Neural cell (in vitro differentiated cells): ENCODE data around the gene TNFAIP3. TPM values are rescaled to one million over a fixed set of nuclear protein-coding genes. Genes with fewer than 3 reads are reported as not detected.

ENCODE experiments used
- H2AFZ ChIP-seq: fragments of 200-600, 300-800 bp; sonication (generic), shearing (Covaris generic); 2 replicates; pipeline ENCODE4 v1.6.0; 2014; ENCODE audit warnings: low read depth, mild to moderate bottlenecking, antibody characterized with exemption, low read length, moderate library complexity
- H3F3A ChIP-seq: fragments of 200-600 bp; shearing (Covaris generic); 2 replicates; pipeline ENCODE4 v1.6.1; 2016; ENCODE audit warnings: mild to moderate bottlenecking, moderate library complexity, mixed read lengths, antibody characterized with exemption, low read length; ENCODE audit not compliant: insufficient read depth, poor library complexity, severe bottlenecking
- H3K27ac ChIP-seq: fragments of 200-600, 300-800 bp; sonication (generic), shearing (Covaris generic); 2 replicates; pipeline ENCODE4 v1.5.1; 2014; ENCODE audit warnings: mild to moderate bottlenecking, low read length, moderate library complexity
- H3K27me3 ChIP-seq: fragments of 300-800, 200-600 bp; sonication (generic), shearing (Covaris generic); 2 replicates; pipeline ENCODE4 v1.6.0; 2014; ENCODE audit warnings: mild to moderate bottlenecking, low read depth, low read length, moderate library complexity; ENCODE audit not compliant: insufficient read depth
- H3K36me3 ChIP-seq: fragments of 300-800, 200-600 bp; sonication (generic), shearing (Covaris generic); 2 replicates; pipeline ENCODE4 v1.5.1; 2014; ENCODE audit warnings: mild to moderate bottlenecking, antibody characterized with exemption, low read length, moderate library complexity; ENCODE audit not compliant: insufficient read depth
- H3K4me2 ChIP-seq: fragments of 300-800, 200-600 bp; sonication (generic), shearing (Covaris generic); 2 replicates; pipeline ENCODE4 v1.6.0; 2014; ENCODE audit warnings: mild to moderate bottlenecking, low read length
- H3K4me3 ChIP-seq: fragments of 300-800, 200-600 bp; sonication (generic), shearing (Covaris generic); 2 replicates; pipeline ENCODE4 v1.5.1; 2014; ENCODE audit warnings: mild to moderate bottlenecking, low read length, moderate library complexity
- H3K79me2 ChIP-seq: fragments of 200-600 bp; shearing (Covaris generic); replicated peaks from 2 replicates; pipeline ENCODE4 v1.6.0; 2014; ENCODE audit warnings: mild to moderate bottlenecking, low read length, moderate library complexity; ENCODE audit not compliant: insufficient read depth
- H3K9ac ChIP-seq: fragments of 300-800, 200-600 bp; sonication (generic), shearing (Covaris generic); 2 replicates; pipeline ENCODE4 v1.6.1; 2016; ENCODE audit warnings: mild to moderate bottlenecking, low read length, mixed read lengths
- H3K9me2 ChIP-seq: fragments of 200-600 bp; shearing (Covaris generic); 2 replicates; pipeline ENCODE4 v1.6.1; 2016; ENCODE audit warnings: mild to moderate bottlenecking, low read length, mixed read lengths; ENCODE audit not compliant: insufficient read depth
- H3K9me3 ChIP-seq: fragments of 200-600, 300-800 bp; sonication (generic), shearing (Covaris generic); 2 replicates; pipeline ENCODE4 v1.6.1; 2016; ENCODE audit warnings: mild to moderate bottlenecking, mixed run types, low read length, moderate library complexity, mixed read lengths
- H4K20me1 ChIP-seq: fragments of 200-600 bp; shearing (Covaris generic); 2 replicates; pipeline ENCODE4 v1.6.1; 2016; ENCODE audit warnings: mild to moderate bottlenecking, mixed run types; ENCODE audit not compliant: insufficient read depth
- CTCF ChIP-seq: fragments of 450-650 bp; IDR thresholded peaks from 2 replicates; pipeline ENCODE4 v1.5.1; 2014; ENCODE audit warnings: antibody characterized with exemption, mild to moderate bottlenecking, moderate library complexity; ENCODE audit not compliant: poor library complexity, severe bottlenecking
- EP300 ChIP-seq: fragments of 450-650 bp; conservative IDR thresholded peaks from 2 replicates; pipeline ENCODE4 v1.6.1; 2014; ENCODE audit warnings: antibody characterized with exemption, mild to moderate bottlenecking, moderate library complexity; ENCODE audit not compliant: poor library complexity, severe bottlenecking
- EZH2 ChIP-seq: fragments of 200-600, 300-800 bp; shearing (Covaris generic), sonication (generic); IDR thresholded peaks from 2 replicates; pipeline ENCODE4 v1.6.1; 2014; ENCODE audit warnings: antibody characterized with exemption, low read length, borderline replicate concordance, mild to moderate bottlenecking; ENCODE audit not compliant: insufficient read depth, poor library complexity, severe bottlenecking
- MXI1 ChIP-seq: fragments of 450-650 bp; conservative IDR thresholded peaks from 2 replicates; pipeline ENCODE4 v1.6.1; 2014; ENCODE audit warnings: antibody characterized with exemption, mild to moderate bottlenecking; ENCODE audit not compliant: poor library complexity, severe bottlenecking
- POLR2AphosphoS5 ChIP-seq: IDR thresholded peaks from 2 replicates; pipeline ENCODE4 v1.6.1; 2012
- RAD21 ChIP-seq: fragments of 450-650 bp; conservative IDR thresholded peaks from 2 replicates; pipeline ENCODE4 v1.6.1; 2014; ENCODE audit warnings: antibody characterized with exemption, mild to moderate bottlenecking, moderate library complexity
- SMC3 ChIP-seq: fragments of 450-650 bp; conservative IDR thresholded peaks from 2 replicates; pipeline ENCODE4 v1.6.1; 2014; ENCODE audit warnings: antibody characterized with exemption, mild to moderate bottlenecking, moderate library complexity; ENCODE audit not compliant: poor library complexity
- TAF1 ChIP-seq: IDR thresholded peaks from 2 replicates; pipeline ENCODE4 v1.6.1; 2012; ENCODE audit warnings: low read depth
- polyA plus RNA-seq: library from polyadenylated mRNA; depleted of rRNA; stranded (reverse); fragments of >200 nt; gene quantifications from 2 replicates; pipeline ENCODE4 v1.2.3, GENCODE V29; 2014
- TF ChIP-seq, protein P1 (sequence below): IDR thresholded peaks from 2 replicates; pipeline ENCODE4 v1.6.1; 2012; ENCODE audit warnings: borderline replicate concordance

The TNFAIP3 gene
- polyA plus RNA-seq, 1 donor from 2014 or later = 0.20 TPM

GRCh38 chr6:137839076-137839475 lies 28.0 kb upstream of the TNFAIP3 start:
- no peak overlapping the region for H2AFZ ChIP-seq
- H3K9me2 ChIP-seq = no peaks in the 10 kb centered on the region
- H3K9me3 ChIP-seq = no peaks in the 10 kb centered on the region
- H3K79me2 ChIP-seq = no peaks in the 10 kb centered on the region
- no peak overlapping the region for H3K4me2 ChIP-seq
- no peaks in the 10 kb centered on the region for H3K27me3 ChIP-seq
- TF ChIP-seq RAD21 (no peak), SMC3 (no peak), EZH2 (no peak), TAF1 (no peak), POLR2AphosphoS5 (no peak), CTCF (no peak), EP300 (no peak), MXI1 (no peak)
- TF ChIP-seq, protein P1, sequence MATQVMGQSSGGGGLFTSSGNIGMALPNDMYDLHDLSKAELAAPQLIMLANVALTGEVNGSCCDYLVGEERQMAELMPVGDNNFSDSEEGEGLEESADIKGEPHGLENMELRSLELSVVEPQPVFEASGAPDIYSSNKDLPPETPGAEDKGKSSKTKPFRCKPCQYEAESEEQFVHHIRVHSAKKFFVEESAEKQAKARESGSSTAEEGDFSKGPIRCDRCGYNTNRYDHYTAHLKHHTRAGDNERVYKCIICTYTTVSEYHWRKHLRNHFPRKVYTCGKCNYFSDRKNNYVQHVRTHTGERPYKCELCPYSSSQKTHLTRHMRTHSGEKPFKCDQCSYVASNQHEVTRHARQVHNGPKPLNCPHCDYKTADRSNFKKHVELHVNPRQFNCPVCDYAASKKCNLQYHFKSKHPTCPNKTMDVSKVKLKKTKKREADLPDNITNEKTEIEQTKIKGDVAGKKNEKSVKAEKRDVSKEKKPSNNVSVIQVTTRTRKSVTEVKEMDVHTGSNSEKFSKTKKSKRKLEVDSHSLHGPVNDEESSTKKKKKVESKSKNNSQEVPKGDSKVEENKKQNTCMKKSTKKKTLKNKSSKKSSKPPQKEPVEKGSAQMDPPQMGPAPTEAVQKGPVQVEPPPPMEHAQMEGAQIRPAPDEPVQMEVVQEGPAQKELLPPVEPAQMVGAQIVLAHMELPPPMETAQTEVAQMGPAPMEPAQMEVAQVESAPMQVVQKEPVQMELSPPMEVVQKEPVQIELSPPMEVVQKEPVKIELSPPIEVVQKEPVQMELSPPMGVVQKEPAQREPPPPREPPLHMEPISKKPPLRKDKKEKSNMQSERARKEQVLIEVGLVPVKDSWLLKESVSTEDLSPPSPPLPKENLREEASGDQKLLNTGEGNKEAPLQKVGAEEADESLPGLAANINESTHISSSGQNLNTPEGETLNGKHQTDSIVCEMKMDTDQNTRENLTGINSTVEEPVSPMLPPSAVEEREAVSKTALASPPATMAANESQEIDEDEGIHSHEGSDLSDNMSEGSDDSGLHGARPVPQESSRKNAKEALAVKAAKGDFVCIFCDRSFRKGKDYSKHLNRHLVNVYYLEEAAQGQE = no peak
- no peak overlapping the region for H3K4me3 ChIP-seq
- no peaks in the 10 kb centered on the region for H3F3A ChIP-seq
- H3K27ac ChIP-seq = no peak overlapping the region
- no peaks in the 10 kb centered on the region for H3K36me3 ChIP-seq
- H4K20me1 ChIP-seq = no peaks in the 10 kb centered on the region
- H3K9ac ChIP-seq = no peak overlapping the region

DNA sequence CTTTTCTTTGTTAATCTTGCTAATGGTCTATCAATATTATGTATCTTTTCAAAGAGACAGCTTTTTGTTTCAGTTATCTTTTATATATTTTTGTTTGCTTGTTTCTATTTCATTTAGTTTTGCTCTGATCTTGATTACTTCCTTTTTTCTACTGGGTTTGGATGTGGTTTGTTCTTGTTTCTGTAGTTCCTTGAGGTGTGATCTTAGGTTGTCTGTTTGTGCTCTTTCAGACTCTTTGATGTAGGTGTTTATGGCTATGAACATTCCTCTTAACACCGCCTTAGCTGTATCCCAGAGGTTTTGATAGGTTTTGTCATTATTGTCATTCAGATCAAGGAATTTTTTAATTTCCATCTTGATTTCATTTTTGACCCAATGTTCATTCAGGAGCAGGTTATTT lies 26.8 kb upstream of the TNFAIP3 start:
- Histone ChIP-seq H3K9me3 (no peaks in the 10 kb centered on the region), H3K4me2 (no peak overlapping the region), H3K27me3 (no peaks in the 10 kb centered on the region), H3K27ac (no peak overlapping the region), H2AFZ (no peak overlapping the region), H3K36me3 (no peaks in the 10 kb centered on the region), H4K20me1 (no peaks in the 10 kb centered on the region), H3K79me2 (no peaks in the 10 kb centered on the region), H3K4me3 (no peak overlapping the region), H3F3A (no peaks in the 10 kb centered on the region), H3K9ac (no peak overlapping the region), H3K9me2 (no peaks in the 10 kb centered on the region)
- TF ChIP-seq RAD21 = no peak
- TF ChIP-seq, protein P1 = no peak
- no peak for TF ChIP-seq MXI1
- TF ChIP-seq SMC3 = no peak
- TF ChIP-seq EZH2 = no peak
